ENCODE measurements around the gene NCS1. TPM values are rescaled to one million over a fixed set of nuclear protein-coding genes. Genes with fewer than 3 reads are reported as not detected.
A peak's percentile ranks its signal among the peaks of the same experiment; 100 is the strongest.
"Not testable (repeated sequence)": the region's sequence is repeated elsewhere in the genome, so short reads cannot be mapped to it uniquely, and the experiment has no call there.

Gene NCS1
- polyA plus RNA-seq, 10 donors, result 26.0 to 57.9 (median 43.6) TPM

DNA sequence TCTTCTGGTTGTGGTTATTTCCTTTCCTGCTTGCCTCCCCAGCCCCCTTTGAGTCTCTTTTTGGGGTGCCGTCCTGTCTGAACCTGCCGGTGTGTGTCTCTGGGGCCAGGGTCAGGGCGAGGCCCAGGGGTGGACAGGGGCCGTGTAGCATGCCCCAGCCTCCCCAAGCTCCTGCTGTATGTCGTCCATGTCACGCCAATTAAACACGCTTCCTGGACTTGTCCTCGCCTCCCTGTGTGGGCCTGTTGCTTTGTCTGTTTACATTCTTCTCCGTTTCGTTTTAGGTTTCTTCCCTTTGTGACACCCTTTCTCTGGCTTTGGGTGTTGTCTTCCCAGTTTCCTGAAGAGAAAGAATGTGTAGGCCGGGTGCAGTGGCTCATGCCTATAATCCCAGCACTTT, 64.9 kb downstream of the NCS1 start:
- DNase-seq, result no peak

- DNase-seq, result no peak
Measured at GRCh38 chr9:130237763-130238524, 65.7 kb downstream of the NCS1 start.

- DNase-seq, result no peak
Measured at GRCh38 chr9:130239363-130239695, 67.1 kb downstream of the NCS1 start.

- DNase-seq, result no peak
Measured at GRCh38 chr9:130239741-130240241, 67.6 kb downstream of the NCS1 start.

GRCh38 chr9:130240410-130241197, 68.4 kb downstream of the NCS1 start:
- peak; percentile 54 to 80 (median 71) for DNase-seq

- DNase-seq, result no peak
Measured at GRCh38 chr9:130241198-130241535, 69.0 kb downstream of the NCS1 start.

GRCh38 chr9:130242270-130243014, 70.2 kb downstream of the NCS1 start:
- DNase-seq, result no peak

- DNase-seq, result peak; percentile 37 to 82 (median 69)
Measured at GRCh38 chr9:130243015-130243881, 71.0 kb downstream of the NCS1 start.

- peak in 1 of 3 donors; percentile 4 for DNase-seq
Measured at GRCh38 chr9:130243882-130244170, 71.6 kb downstream of the NCS1 start.

GRCh38 chr9:130244548-130245165, 72.5 kb downstream of the NCS1 start:
- no peak for DNase-seq

DNA sequence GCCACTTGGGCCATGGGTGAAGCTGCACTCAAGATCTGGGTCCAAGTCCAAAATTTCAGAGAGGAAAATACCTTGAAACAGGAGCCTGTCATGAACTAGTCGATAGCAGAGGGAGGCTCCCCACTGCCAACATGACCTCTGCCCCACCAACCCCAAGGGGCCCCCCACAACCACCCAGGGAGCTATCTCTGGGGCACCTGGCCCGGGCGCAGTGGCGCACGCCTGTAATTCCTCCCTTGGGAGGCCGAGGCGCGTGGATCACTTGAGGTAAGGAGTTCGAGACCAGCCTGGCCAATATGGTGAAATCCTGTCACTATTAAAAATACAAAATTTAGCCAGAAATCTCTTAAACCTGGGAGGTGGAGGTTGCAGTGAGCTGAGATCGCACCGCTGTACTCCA, 73.3 kb downstream of the NCS1 start:
- DNase-seq, result no peak

GRCh38 chr9:130246126-130246525, 73.9 kb downstream of the NCS1 start:
- DNase-seq, result no peak

- DNase-seq, result peak in 1 of 3 donors; percentile 69
Measured at GRCh38 chr9:130254747-130255630, 82.8 kb downstream of the NCS1 start.

DNA sequence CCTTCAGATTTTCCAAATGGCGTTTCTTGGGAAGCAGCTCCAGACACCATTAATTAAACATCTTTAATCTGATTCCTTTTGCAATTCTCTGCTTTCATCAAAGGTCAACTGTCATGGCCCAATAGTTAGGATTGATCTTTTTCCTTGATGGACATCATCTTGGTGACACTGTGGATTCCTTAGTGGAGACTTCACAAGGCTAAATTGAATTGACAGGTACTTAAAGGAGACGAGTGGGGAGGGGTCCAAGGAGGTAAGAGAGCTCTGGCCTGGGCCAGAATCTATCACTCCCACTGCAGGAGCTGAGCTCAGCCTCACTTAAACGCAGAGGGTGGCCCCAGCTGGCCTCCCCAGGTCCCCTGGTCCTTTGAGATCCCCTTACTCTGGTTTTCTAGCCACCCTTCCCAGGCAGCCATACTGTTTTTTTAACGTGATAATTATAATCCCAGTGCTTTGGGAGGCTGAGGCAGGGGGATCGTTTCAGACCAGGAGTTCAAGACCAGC, 83.5 kb downstream of the NCS1 start:
- DNase-seq, result no peak

DNA sequence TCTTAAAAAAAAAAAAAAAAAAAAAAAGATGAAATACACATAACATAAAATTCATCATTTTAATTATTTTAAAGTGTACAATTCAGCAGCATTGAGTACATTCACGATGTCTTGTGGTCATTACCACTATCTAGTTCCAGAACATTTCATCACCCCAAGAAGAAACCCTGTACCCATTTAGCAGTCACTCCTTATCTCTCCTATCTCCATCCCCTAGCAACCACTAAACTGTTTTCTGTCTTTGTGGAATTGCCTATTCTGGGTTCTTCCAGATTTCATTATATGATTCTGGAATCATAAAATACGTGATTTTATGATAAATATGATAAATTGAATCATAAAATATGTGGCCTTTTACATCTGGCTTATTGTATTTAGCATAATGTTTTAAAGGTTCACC, 84.4 kb downstream of the NCS1 start:
- DNase-seq, result no peak

DNA sequence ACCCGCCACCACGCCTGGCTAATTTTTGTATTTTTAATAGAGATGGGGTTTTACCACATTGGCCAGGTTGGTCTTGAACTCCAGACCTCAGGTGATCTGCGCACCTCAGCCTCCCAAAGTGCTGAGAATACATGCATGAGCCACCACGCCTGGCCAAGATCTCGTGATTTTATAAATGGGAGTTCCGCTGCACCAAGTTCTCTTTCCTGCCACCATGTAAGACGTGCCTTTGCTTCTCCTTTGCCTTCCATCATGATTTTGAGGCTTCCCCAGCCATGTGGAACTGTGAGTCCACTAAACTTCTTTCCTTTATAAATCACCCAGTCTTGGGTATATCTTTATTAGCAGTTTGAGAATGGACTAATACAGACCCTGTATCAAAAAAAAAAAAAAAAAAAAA, 85.9 kb downstream of the NCS1 start:
- not testable (repeated sequence) for DNase-seq

- no peak for DNase-seq
Measured at GRCh38 chr9:130259044-130259443, 86.8 kb downstream of the NCS1 start.

DNA sequence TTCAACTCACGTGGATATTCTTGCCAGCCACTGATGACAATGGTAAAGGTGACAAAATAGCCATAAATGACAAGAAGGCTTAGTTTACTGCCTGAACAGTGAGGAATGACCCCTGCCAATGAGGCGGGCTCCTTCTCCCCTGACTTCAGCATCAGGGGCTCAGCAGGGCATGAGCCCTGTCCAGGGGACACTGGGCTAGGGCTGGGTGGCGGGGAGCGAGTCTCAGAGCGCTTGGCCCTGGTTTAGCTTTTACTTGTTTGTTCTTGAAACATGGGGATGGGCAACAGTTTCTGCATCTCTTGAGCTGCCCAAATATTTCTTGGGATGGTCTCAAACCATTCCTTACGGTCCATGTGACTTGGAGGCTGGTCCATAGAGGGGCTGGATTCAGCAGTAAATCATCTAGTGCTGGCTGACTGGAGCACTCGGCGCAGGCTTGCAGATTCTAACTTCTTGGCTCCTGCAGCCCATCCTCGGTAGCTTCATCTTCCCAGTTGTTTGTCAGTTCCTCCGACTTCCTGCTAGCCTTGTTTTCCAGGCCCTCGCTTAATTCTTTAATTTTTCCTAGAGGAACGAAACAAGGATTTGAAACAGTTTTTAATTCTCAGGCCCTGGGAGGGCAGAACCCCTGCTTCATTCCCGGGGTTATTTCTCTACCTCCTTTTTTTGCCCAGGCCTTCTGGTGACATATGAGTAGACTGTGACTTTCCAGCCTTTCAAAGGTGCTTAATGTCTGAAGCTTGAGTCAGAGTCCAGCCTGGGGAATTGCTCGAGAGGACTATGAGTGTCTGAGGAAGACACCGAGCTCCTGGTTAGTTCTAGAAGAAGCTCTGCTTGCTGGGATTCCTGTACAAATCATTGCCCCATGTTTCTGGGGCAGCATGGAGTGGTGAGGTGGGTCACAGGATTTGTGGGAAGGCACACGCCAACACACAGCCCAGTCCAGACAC, 88.9 kb downstream of the NCS1 start:
- peak; percentile 33 to 81 (median 68) for DNase-seq

Data from muscle of back (tissue), 11 donors.